HG02623 (cell line): ENCODE measurements around the gene STUM.

ENCODE experiments used
- ATAC-seq: cut with Tn5 transposase; IDR thresholded peaks from one replicate; pipeline ENCODE4 v1.9.1; 2021; ENCODE audit warnings: moderate library complexity; ENCODE audit not compliant: unreplicated experiment

The STUM gene

DNA sequence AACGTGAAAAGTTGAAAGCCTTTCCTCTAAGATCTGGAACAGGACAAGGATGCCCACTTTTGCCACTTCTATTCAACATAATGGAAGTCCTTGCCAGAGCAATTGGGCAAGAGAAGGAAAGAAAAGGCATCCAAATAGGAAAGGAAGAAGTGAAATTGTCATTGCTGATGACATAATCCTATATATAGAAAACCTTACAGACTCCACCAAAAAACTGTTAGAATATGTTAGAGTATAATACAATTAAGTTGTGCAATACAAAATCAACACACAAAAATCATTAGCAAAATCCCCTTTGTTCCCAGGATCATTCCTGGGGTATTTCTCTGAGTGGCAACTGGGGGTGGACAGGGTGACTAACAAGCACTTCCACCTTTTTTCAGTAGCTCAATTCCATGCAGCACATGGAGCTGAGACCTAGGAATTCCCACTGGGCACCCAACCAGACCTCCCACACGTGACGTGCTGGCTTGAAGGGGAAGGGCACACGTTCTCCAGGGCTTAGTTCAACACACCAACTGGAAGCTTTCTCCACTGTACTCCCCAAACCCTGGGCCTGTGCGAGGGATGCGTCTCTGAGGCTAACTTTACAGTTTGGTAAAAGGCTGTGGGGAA lies 9.6 kb downstream of the STUM start:
- no peak for ATAC-seq

DNA sequence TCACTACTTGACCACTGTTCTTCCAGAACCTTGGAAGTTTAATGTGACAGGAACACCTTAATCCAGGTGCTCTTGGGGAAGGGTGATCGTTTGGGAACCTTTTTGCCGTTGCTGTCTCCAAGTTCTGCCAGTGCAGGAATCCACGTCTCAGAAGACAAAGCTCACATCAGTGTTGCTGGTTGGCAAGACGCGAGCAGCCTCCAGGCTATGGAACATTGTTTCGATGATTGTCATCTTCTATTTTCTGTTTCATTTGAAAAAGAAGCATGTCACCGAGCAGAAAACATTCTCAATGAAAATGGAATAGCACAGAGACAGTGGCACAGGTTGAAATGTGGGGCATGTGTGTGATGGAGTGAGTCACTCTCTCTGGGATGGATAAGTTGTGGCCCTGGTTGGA lies 11.7 kb downstream of the STUM start:
- ATAC-seq, result no peak

DNA sequence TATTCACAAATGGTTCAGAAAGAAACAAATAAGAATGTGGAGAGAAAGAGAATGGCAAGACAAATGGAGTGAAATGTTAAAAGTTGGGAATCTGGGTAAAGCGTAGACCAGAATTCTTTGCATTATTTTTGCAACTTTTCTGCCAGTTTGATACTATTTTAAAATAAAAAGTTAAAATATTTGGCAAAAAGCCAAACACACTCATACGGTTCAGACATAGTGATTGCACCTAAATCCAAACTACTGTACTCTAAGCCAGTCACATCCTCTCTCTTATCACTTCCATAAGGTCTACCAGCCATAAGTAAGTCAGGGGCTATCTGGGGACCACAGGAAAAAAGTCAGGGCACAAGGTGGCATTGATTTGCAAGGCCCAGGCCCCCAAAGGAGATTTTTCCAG lies 14.4 kb downstream of the STUM start:
- ATAC-seq, result no peak

DNA sequence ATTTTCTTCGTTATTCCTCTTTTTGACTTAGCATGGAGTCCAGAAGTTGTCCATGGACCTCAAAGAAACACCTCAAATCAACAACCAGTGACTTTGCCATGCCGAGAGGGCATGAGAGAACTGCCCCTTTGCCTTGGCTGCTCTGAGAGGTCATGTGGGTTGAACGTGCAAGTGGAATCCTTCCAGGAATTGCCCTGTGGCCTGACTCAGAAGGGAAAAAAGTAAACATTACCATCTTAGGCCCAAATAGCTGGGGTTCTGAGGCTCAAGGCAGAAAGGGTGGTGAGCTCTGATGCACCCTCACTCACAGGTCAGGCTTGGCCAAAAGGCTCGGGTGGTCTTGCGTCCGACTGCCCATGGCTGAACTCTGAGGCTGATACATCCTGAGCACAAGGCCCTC lies 15.1 kb downstream of the STUM start:
- no peak for ATAC-seq

DNA sequence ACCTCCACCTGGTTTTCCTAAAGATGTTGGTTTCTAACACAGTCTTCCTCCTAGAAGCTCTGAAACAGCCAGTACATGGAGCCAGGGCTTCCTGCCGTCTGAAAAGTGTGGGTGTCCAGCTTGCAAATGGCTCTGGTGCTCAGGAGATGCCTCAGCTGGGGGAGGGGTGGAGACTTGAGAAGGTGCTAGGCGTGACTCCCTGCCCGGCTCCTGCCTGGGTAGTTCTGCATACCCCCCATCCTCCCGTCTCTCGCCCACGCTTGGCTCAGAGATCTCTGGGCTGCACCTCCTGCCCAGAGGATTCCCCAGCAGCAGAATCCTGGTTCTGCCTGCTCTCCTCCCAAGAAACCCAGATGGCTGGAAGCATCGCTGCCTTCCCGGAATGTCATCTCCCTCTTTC lies 16.9 kb downstream of the STUM start:
- no peak for ATAC-seq

DNA sequence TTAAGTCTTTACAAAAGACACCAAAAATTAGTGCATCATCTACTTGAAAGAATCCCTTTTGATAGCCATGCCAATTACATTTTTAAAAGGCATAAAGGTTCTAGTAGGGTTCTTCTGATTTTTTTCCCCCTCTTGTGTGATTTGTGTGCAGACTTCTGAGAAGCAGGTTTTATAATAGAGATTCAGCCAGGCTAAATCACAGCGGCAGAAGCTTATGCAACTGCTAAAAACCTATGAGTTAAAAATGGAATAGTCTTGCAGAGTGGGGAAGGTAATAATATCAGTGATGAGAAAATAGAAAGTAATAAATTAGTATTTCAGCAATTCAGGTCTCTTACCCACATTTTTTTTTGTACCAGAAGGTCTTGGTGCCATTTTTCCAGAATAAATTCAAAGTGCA lies 17.7 kb downstream of the STUM start:
- no peak for ATAC-seq

DNA sequence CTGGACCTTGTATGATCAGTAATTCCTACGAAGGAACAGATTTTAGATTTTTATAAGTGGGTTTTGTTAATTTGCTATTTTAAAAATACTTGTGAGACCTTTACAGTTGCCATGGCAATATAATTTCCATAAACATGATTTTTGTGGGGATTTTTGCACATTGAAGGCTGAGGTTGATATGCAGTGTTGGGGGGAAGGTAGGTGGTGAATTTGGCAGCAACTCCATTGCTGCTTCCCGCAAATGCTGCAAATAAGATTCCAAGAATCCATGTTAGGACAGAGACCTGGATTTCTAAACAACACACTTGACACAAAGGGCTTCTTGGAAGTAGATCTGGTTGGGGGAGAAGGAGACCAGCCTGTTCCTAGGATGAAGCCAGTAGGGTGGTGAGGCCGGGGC lies 18.2 kb downstream of the STUM start:
- ATAC-seq, result no peak

DNA sequence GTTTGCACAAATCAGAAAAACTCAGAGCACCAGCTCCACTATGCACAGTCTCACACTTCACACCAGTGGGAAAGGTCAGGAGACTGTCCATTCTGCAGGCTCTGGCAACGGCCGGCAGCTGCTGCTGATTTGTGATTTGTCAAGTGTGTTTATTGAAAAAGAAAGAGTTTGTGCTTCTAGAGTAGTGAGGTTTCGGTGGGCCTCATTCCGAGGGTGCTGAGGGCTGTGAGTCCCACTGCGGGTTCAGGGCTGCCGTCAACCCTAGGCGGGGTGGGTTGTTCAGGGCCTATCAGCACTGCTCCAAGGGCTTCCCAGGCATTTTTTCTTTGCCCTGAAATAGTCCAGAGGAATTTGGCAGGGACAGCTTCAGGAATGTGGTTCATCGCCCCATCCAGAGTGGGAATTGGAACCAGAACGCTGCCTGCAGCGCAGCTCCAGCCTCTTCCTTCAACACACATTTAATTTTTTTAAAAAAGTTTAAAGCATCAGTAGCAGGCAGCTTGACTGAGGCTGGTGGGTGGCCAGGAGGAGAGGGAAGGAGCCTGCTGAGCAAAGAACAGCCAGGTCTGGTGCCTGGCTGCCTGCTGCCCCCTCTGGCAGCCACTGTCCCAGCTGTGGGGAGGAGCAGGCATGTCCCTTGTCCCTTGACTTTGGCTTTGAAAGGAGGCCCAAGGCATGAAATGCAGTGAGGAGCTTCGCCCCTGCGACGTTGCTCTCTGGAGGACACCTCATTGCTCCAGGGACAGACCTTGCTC lies 19.7 kb downstream of the STUM start:
- ATAC-seq, result no peak

DNA sequence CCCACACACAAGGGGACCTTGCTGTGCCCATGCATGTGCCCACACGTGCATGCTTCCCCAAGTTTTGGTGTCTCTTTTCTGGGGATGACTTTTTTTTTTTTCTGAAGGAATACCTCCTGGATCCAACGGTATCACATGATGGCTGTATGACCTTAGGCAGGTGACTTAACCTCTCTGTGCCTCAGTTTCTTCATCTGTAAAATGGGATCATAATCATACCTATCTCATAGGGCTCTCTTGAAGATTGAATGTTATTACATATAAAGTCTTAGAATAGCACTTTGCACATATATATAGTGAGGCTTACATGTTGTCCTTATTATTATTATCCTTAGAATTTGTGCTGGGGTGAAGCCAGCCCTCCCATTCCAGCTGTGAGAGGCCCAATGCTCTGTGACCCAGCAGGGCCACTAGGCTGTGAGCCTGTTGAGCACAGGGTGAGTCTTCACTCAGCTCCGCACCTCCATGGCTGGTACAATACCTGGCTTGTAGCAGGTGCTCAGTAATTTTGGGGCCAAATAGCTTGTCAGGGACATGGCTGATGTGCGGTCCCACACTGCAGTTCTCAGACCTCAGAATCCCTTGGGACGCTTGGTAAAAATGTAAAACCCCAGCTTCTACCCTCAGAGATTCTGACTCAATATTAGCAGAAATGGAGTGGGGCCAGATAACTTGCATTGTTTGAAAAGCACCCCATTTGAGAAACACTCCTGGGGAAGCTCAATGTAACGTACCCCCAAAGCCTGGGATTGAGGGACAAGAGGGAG lies 20.6 kb downstream of the STUM start:
- ATAC-seq, result no peak

DNA sequence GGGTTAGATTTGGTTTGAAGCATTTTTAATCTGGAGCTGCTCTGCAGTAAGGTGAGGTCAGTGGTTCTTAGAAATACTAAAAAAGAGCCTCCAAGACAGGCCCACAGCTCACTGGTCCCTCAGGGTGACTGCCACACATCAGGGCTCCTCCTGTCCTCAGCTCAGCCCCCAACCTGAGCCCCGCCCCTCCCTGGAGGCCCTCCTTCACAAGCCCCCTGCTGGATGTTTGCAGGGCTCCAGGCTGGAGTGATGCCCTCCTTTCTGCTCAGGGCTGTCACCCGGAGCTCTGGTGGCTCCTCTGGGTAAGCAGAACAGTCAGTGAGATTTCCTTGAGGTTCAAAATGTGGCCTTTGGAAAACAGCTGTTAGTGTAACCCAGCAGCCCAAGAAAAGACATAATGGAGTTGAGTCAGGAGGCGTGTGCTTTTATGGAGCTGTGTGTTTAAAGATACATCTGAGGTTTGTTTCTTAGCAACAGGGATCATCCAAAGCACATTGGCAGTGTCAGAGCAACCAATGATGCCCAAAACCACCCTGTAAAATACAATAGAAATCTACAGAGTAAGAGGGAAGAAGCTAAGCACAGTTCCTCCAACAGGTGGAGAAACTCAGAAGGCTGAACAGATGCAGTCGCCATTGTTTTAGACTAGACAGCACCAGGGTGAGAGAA lies 21.4 kb downstream of the STUM start:
- no peak for ATAC-seq

DNA sequence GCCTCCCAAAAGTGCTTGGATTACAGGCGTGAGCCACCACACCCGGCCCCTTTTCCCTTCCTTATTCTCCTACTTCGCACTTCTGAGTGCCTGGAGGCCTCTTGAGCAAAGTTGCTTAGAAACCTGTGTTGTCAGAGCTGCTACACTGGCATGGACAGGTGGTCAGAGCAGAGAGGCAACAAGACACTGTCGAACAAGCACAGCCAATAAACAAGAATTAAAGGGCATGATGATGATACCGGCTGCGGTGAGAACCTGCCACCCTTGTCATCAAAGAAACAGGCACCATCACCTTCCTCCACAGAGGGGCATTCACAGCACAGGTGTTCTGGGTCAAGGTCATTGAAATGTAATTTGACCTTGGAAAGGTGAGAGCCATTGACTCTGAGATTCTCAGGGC lies 23.3 kb downstream of the STUM start:
- no peak for ATAC-seq

DNA sequence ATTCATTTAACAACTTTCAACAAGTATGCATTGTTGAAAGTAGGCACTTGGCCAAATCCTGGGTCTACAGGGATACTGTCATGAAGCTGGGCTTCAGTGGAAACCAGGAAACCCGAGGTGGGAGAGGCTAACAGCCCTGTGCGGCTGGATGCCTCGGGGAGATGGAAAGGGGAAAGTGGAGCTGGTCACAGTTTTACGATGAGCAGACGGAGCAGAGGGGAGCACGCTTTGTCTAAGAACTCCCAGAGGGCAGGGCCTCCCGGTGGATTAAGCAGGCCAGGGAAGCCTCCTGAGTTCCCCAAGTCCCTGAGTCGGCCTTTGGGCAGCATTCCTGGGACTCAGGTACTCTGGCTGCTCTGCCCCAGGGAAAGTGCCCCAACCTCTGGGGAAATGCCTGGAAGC lies 23.8 kb downstream of the STUM start:
- no peak for ATAC-seq

DNA sequence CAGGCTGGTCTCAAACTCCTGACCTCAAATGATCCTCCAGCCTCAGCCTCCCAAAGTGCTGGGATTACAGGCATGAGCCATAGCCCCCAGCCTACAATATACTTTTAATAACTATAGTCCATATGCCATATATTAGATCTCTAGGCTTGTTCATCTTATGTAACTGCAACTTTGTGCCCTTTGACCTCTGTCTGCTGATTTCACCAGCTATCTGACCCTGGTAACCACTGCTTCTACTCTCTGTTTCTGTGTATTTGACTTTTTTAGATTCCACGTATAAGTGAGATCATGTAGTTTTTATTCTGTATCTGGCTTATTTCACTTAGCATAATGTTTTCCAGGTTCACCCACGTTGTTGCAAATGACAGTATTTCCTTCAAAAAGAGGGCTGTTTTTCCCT lies 25.5 kb downstream of the STUM start:
- ATAC-seq, result no peak

DNA sequence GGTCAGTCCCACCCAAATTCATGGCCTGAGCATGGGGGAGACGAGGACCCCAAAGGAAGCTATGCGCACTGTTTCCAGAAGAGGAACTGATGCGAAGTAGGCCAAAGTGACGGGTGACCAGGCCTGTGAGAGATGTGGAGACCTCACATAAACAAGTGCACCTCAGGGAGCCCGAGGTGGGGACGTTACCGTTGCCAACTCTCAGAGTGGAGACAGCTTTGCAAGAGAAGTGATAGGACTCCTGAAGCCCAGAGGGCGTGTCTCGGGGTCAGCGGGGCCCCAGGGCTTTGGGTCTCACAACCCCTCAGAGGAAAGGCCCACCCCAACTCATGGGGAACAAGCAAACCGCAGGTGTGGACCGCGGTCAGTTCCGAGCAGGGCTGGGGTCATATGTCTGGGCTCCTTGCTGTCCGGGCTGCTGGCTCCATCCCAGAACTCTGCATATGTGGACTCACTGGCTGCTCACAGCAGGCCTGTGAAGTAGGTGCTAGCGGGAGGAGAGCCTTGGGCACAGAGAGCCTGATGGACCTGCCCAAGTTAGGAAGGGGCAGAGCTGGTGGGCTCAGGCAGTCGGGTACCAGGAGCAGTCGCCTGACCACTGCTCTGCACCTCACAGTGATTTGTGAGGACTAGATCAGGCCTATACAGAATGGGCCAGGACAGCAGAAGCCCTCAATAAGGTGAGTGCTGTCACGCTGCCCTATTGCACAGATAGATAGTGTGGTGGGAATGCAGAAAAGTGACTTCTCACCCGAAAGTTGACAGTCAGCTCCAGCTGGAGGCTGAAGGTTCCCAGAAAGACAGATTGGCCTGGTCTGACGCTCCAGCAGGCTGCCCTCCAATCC lies 26.2 kb downstream of the STUM start:
- ATAC-seq, result no peak

DNA sequence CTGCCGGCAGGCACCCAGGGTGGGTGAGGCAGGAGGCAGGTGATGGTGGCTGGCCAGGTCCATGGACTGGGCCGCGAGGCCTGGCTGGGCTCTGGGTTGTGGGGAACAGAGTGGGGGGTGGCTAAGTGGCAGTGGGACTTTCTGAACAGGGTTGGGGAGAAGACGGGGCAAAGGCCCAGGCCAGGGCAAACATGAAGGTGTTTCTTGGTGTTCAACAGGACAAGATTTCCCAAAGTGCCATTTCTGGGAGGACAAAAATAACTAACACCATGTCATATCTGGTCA lies 26.8 kb downstream of the STUM start:
- ATAC-seq, result no peak

DNA sequence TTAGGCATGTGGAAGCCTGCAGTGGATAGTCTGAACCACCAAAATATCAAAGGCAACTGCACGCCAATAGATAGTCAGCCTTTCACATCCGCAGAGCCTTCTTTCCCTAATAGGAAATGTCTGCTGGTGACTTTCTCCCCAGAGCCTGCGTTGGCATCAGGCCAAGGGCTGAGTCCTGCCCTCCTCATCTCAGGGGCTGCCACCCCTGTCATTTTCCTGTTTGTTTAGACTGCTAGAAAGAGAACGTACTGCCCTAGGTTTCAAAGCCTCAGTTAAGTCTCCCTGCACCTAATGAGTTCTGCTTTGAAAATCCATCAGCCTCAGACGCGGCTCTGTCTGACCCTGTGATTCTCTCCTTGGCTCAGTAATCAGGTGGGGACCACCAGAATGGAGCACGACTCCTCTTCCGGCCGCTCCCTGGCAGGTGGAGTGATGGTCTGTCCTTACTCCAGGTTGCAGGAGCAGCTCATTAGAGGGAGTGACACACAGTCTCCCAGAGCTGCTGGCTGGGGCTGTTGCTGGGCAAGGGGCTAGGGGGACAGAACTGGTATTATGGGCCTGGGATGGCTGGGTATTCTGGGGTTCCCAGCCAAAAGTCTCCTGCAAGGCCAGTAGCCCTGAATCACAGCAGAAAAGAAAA lies 27.3 kb downstream of the STUM start:
- no peak for ATAC-seq

DNA sequence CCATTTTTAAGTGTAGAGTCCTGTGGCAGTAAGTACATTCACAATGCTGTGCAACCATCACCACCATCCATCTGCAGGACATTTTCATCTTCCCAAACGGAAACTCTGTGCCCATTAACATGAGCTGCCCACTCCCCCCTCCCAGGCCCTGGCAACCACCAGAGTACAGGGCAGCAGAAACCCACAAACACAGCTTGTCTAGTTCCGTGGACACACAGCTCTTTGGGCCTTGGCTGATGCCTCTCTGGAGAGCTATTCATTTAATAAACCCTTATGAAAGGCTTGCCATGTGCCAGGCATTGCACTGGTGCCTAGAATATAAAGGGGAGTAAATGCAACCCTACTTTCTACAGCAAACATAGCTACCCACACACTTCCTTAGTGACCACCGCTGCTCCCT lies 28.0 kb downstream of the STUM start:
- ATAC-seq, result no peak

DNA sequence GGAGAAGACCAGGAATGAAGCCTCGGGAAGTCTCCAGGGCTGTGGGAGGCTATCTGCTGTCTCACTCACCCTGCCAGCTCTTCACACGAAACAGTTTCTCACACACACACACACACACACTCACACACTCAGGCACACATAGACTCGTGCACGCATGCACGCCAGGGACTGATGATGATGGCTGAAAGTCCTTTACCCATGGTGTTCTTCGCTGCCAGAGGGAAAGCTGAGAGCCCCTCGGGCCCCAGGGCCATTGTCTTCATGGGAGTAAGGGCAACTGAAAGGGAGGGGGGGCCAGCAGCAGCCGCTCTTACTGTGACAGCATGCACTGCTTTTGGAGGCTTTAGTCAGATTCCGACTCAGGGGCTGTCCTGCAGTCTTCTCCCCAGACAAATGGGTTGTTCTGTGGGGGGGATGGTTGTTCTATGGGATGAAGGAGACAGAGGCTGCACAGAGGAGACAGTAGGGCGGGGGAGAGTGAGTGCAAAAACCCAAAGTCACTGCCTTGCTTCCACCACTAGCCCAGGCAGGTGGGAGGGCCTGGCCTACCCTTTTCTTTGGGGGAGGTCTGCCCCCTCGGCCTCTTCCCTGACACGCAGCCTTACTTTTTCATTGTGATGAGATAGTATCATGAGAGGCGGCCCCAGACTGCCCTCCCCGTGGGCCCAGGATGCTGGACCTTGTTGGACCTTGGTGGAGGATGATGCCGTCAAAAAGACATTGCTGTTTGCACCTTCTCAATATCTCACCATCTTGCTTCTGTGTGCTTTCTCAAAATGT lies 29.0 kb downstream of the STUM start:
- no peak for ATAC-seq

DNA sequence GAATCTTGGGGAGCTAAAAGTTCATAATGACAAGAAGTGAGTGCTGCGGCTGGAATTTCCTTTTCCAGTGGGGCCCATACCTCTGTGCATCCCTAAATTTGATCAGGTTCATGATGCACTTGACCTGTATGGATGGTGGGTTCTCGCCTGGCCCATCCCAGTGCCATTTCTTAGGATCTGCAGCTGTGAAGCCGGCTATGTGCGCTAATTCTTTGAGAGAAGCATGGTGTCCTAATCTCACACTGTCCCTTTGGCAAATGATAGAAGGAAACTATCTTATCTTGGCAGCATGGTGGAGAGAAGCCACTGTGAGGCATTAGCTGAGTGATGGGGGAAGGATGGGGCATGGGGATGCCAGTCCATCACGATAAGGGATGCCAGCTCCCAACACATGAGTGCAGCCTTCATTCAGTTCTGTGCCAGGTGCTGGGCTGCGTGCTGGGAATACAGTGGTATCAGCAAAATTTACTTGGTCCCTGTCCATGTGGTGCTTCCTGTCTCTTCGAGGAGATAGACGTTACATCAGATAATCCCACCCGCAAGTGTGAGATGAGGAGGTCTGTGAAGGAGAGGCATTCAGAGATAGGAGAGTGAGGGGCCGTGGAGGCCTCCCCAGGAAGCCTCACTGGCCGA lies 30.5 kb downstream of the STUM start:
- ATAC-seq, result no peak
